ENCODE results near the gene RALGAPB. TPM values are rescaled to one million over a fixed set of nuclear protein-coding genes. Genes with fewer than 3 reads are reported as not detected.
A peak's percentile ranks its signal among the peaks of the same experiment; 100 is the strongest.

Gene RALGAPB
- total and polyA plus RNA-seq, 2 of the 13 experiments (the other 11 are each of a cell fraction or from before 2014, with no cell fraction given) = 17.6 to 30.6 TPM

DNA sequence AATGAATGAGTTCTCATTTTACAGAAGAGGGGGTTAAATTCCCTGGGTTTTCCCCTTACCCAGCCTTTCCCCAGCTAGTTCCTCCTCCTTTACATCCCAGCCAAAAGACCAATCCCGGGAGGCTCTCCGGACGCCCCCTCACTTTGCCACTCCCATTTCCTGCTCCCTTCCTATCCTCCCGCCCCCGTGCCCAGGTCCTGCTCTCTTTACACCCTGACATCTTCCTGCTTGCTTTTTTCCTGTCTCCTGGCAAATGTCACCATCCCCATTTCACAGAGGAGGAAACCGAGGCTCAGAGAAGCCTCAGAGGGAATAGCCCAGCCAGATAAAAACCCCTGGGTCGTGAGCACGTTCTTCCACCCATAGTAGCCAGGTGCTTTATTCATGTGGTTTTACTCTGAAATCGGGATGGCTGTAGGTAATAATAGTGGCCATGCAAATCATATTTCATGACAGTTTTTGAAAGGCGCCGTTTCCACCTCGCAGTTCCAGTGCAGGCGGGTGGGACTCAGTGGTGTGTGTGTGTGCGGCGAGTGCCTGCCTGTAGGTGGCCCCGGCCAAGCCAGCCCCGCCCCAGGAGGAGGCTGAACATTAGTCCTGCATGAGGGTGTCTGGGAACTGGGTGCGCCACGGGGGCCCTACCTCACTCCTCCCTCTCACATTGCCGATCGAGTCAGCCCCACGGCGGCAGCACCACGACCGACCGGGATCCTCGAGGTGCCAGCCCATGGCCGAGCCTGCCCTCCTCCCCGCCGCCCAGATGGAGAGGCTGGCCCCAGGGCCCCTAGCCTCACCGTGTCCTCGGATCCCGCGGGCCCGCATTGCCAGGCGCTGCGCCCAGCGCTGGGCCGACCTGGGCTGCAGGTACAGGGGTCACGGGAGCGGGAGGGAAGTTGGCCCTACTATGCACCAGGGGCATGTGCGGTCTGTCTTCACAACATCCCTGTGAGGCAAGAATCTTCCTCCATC lies 128.9 kb downstream of the RALGAPB start, which contains the start of gene ARHGAP40 (continued):
- no peak for TF ChIP-seq PPARG (CRISPR knock-in tag; conservative IDR thresholded peaks at IDR 0.05)
- peak; percentile 64; the same call in 1 of the 2 replicates for TF ChIP-seq KLF12 (CRISPR knock-in tag; IDR thresholded peaks at IDR 0.05; ENCODE audit: borderline replicate concordance)
- TF ChIP-seq, protein P1, sequence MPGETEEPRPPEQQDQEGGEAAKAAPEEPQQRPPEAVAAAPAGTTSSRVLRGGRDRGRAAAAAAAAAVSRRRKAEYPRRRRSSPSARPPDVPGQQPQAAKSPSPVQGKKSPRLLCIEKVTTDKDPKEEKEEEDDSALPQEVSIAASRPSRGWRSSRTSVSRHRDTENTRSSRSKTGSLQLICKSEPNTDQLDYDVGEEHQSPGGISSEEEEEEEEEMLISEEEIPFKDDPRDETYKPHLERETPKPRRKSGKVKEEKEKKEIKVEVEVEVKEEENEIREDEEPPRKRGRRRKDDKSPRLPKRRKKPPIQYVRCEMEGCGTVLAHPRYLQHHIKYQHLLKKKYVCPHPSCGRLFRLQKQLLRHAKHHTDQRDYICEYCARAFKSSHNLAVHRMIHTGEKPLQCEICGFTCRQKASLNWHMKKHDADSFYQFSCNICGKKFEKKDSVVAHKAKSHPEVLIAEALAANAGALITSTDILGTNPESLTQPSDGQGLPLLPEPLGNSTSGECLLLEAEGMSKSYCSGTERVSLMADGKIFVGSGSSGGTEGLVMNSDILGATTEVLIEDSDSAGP (CRISPR knock-in tag; IDR thresholded peaks at IDR 0.05; ENCODE audit: borderline replicate concordance) = peak; percentile 62; the same call in 1 of the 2 replicates
- no peak for TF ChIP-seq ZBTB3 (CRISPR knock-in tag; IDR thresholded peaks at IDR 0.05; ENCODE audit: borderline replicate concordance, low read depth)
- peak; percentile 56 for TF ChIP-seq RBM39 (IDR thresholded peaks at IDR 0.05; ENCODE audit: low read depth, low read length, poor library complexity, severe bottlenecking)
- no peak for TF ChIP-seq JUNB (CRISPR knock-in tag; IDR thresholded peaks at IDR 0.05; ENCODE audit: borderline replicate concordance)
- TF ChIP-seq KDM2A (CRISPR knock-in tag; IDR thresholded peaks at IDR 0.05; ENCODE audit: borderline replicate concordance, low read depth) = peak; percentile 58; the same call in 1 of the 2 replicates
- TF ChIP-seq, protein P2, sequence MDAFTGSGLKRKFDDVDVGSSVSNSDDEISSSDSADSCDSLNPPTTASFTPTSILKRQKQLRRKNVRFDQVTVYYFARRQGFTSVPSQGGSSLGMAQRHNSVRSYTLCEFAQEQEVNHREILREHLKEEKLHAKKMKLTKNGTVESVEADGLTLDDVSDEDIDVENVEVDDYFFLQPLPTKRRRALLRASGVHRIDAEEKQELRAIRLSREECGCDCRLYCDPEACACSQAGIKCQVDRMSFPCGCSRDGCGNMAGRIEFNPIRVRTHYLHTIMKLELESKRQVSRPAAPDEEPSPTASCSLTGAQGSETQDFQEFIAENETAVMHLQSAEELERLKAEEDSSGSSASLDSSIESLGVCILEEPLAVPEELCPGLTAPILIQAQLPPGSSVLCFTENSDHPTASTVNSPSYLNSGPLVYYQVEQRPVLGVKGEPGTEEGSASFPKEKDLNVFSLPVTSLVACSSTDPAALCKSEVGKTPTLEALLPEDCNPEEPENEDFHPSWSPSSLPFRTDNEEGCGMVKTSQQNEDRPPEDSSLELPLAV (CRISPR knock-in tag; conservative IDR thresholded peaks at IDR 0.05; ENCODE audit: low read depth) = no peak
- no peak for TF ChIP-seq ONECUT2 (CRISPR knock-in tag; IDR thresholded peaks at IDR 0.05)
- TF ChIP-seq, protein P3, sequence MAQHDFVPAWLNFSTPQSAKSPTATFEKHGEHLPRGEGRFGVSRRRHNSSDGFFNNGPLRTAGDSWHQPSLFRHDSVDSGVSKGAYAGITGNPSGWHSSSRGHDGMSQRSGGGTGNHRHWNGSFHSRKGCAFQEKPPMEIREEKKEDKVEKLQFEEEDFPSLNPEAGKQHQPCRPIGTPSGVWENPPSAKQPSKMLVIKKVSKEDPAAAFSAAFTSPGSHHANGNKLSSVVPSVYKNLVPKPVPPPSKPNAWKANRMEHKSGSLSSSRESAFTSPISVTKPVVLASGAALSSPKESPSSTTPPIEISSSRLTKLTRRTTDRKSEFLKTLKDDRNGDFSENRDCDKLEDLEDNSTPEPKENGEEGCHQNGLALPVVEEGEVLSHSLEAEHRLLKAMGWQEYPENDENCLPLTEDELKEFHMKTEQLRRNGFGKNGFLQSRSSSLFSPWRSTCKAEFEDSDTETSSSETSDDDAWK (CRISPR knock-in tag; IDR thresholded peaks at IDR 0.05) = no peak
- TF ChIP-seq, protein P4, sequence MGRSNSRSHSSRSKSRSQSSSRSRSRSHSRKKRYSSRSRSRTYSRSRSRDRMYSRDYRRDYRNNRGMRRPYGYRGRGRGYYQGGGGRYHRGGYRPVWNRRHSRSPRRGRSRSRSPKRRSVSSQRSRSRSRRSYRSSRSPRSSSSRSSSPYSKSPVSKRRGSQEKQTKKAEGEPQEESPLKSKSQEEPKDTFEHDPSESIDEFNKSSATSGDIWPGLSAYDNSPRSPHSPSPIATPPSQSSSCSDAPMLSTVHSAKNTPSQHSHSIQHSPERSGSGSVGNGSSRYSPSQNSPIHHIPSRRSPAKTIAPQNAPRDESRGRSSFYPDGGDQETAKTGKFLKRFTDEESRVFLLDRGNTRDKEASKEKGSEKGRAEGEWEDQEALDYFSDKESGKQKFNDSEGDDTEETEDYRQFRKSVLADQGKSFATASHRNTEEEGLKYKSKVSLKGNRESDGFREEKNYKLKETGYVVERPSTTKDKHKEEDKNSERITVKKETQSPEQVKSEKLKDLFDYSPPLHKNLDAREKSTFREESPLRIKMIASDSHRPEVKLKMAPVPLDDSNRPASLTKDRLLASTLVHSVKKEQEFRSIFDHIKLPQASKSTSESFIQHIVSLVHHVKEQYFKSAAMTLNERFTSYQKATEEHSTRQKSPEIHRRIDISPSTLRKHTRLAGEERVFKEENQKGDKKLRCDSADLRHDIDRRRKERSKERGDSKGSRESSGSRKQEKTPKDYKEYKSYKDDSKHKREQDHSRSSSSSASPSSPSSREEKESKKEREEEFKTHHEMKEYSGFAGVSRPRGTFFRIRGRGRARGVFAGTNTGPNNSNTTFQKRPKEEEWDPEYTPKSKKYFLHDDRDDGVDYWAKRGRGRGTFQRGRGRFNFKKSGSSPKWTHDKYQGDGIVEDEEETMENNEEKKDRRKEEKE (IDR thresholded peaks at IDR 0.05) = no peak
- TF ChIP-seq, protein P5, sequence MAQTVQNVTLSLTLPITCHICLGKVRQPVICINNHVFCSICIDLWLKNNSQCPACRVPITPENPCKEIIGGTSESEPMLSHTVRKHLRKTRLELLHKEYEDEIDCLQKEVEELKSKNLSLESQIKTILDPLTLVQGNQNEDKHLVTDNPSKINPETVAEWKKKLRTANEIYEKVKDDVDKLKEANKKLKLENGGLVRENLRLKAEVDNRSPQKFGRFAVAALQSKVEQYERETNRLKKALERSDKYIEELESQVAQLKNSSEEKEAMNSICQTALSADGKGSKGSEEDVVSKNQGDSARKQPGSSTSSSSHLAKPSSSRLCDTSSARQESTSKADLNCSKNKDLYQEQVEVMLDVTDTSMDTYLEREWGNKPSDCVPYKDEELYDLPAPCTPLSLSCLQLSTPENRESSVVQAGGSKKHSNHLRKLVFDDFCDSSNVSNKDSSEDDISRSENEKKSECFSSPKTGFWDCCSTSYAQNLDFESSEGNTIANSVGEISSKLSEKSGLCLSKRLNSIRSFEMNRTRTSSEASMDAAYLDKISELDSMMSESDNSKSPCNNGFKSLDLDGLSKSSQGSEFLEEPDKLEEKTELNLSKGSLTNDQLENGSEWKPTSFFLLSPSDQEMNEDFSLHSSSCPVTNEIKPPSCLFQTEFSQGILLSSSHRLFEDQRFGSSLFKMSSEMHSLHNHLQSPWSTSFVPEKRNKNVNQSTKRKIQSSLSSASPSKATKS (CRISPR knock-in tag; IDR thresholded peaks at IDR 0.05) = no peak
- TF ChIP-seq HES4 (CRISPR knock-in tag; IDR thresholded peaks at IDR 0.05; ENCODE audit: borderline replicate concordance) = no peak
- TF ChIP-seq, protein P6, sequence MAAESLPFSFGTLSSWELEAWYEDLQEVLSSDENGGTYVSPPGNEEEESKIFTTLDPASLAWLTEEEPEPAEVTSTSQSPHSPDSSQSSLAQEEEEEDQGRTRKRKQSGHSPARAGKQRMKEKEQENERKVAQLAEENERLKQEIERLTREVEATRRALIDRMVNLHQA (CRISPR knock-in tag; IDR thresholded peaks at IDR 0.05) = no peak
- TF ChIP-seq ZNF841 (CRISPR knock-in tag; IDR thresholded peaks at IDR 0.05; ENCODE audit: borderline replicate concordance) = no peak
- TF ChIP-seq HNRNPK (IDR thresholded peaks at IDR 0.05; ENCODE audit: low read depth, low read length, poor library complexity, severe bottlenecking) = no peak
